Measurements from ENCODE around the gene WNK4. TPM values are rescaled to one million over a fixed set of nuclear protein-coding genes. Genes with fewer than 3 reads are reported as not detected.
A peak's percentile ranks its signal among the peaks of the same experiment; 100 is the strongest.
"Not testable (repeated sequence)": the region's sequence is repeated elsewhere in the genome, so short reads cannot be mapped to it uniquely, and the experiment has no call there.

Gene WNK4
- total RNA-seq, 1 experiment from 2014 or later, result 2.6 TPM

- peaks cover 2% of the 10 kb centered on the region; the same call in 1 of the 2 replicates for H3K27me3 ChIP-seq (ENCODE audit: insufficient read depth, low read length)
- H3K23ac ChIP-seq (ENCODE audit: insufficient read length, low read depth, low read length), result no peak overlapping the region
- no peak overlapping the region for H2BK20ac ChIP-seq (ENCODE audit: low read depth, low read length, poor library complexity, severe bottlenecking)
- peaks cover 4 to 7% of the 10 kb centered on the region in 2 experiments; a peak in 4 of 5 replicates for H3K9me3 Mint-ChIP-seq
- H3K18ac ChIP-seq (ENCODE audit: insufficient read length, low read depth, low read length), result no peak overlapping the region
- no peak overlapping the region for H4K8ac ChIP-seq (replicated peaks; ENCODE audit: insufficient read length, low read depth, low read length)
- H3K56ac ChIP-seq (ENCODE audit: insufficient read length, low read depth, low read length), result no peak overlapping the region
- no peak overlapping the region for H4K91ac ChIP-seq (ENCODE audit: insufficient read length, low read depth, low read length)
- H3K4me1 ChIP-seq (ENCODE audit: insufficient read depth, low read length), result no peaks in the 10 kb centered on the region; the same call in 1 of the 2 replicates
- H3T11ph ChIP-seq (ENCODE audit: low read length), result no peak overlapping the region
- no peak overlapping the region for H3K4me2 ChIP-seq (ENCODE audit: insufficient read depth, insufficient read length, low read length)
- H3K23me2 ChIP-seq (ENCODE audit: insufficient read length, low read depth, low read length, poor library complexity, severe bottlenecking), result peaks cover 6% of the 10 kb centered on the region
- H4K20me1 ChIP-seq (ENCODE audit: control insufficient read depth, insufficient read depth, insufficient read length), result no peaks in the 10 kb centered on the region
- no peak overlapping the region for H2BK15ac ChIP-seq (ENCODE audit: low read depth, low read length)
- no peak overlapping the region for H3K27ac ChIP-seq (ENCODE audit: insufficient read length, low read depth, low read length)
- H4K5ac ChIP-seq (ENCODE audit: insufficient read length, low read depth, low read length), result no peak overlapping the region
- no peaks in the 10 kb centered on the region for H3K79me1 ChIP-seq (ENCODE audit: insufficient read depth, low read depth, low read length, poor library complexity, severe bottlenecking)
- no peaks in the 10 kb centered on the region; a peak in 1 of 7 replicates for H3K36me3 Mint-ChIP-seq (ENCODE audit: insufficient read depth in 1 of 3, low read depth in 3 of 3)
- no CpG with 5 or more reads among the region's 1 CpG for WGBS (ENCODE audit: extremely low coverage, insufficient read length, low lambda C conversion rate)
- no peak overlapping the region for H3K27ac Mint-ChIP-seq
- H3K4ac ChIP-seq (ENCODE audit: low read depth, low read length), result no peak overlapping the region
- no peaks in the 10 kb centered on the region for H3K9me3 ChIP-seq (ENCODE audit: control insufficient read depth, low read depth, low read length)
- H2BK12ac ChIP-seq (ENCODE audit: insufficient read length, low read depth, low read length), result no peak overlapping the region
- no peak for TF ChIP-seq CTCF (conservative IDR thresholded peaks at IDR 0.05)
- H3K79me2 ChIP-seq (ENCODE audit: insufficient read depth, low read length), result no peaks in the 10 kb centered on the region
- H3K9ac ChIP-seq (ENCODE audit: extremely low read depth, insufficient read length, low read length), result no peak overlapping the region
- no peak overlapping the region for H3K14ac ChIP-seq (ENCODE audit: insufficient read depth, low read length)
- H2BK120ac ChIP-seq (ENCODE audit: low read depth, low read length, poor library complexity, severe bottlenecking), result no peak overlapping the region
- no peak overlapping the region for H3K4me3 Mint-ChIP-seq
- H3K4me1 Mint-ChIP-seq, result peaks cover 19 to 20% of the 10 kb centered on the region in 2 experiments
- H2BK5ac ChIP-seq (ENCODE audit: insufficient read length, low read length), result no peak overlapping the region
- H3K27me3 Mint-ChIP-seq (ENCODE audit: low read depth), result peaks cover 8% of the 10 kb centered on the region
- DNase-seq, result no peak
- H2AFZ ChIP-seq (ENCODE audit: low read length), result no peak overlapping the region
- no peak overlapping the region for H2AK5ac ChIP-seq (ENCODE audit: insufficient read length, low read length)
Observed at GRCh38 chr17:42740699-42741098, 39.7 kb upstream of the WNK4 start.

GRCh38 chr17:42742916-42743315 is 37.5 kb upstream of the WNK4 start:
- H3K23ac ChIP-seq (ENCODE audit: insufficient read length, low read depth, low read length); H2BK120ac ChIP-seq (ENCODE audit: low read depth, low read length, poor library complexity, severe bottlenecking); H3K23me2 ChIP-seq (ENCODE audit: insufficient read length, low read depth, low read length, poor library complexity, severe bottlenecking); H2AFZ ChIP-seq (ENCODE audit: low read length); H2BK5ac ChIP-seq (ENCODE audit: insufficient read length, low read length); H3K4me2 ChIP-seq (ENCODE audit: insufficient read depth, insufficient read length, low read length); H3K27ac ChIP-seq (ENCODE audit: insufficient read length, low read depth, low read length); H4K5ac ChIP-seq (ENCODE audit: insufficient read length, low read depth, low read length); H3K4ac ChIP-seq (ENCODE audit: low read depth, low read length); H2AK5ac ChIP-seq (ENCODE audit: insufficient read length, low read length); H3K27me3 ChIP-seq (ENCODE audit: insufficient read depth, low read length); H3K36me3 Mint-ChIP-seq (ENCODE audit: insufficient read depth in 1 of 3, low read depth in 3 of 3); H3K56ac ChIP-seq (ENCODE audit: insufficient read length, low read depth, low read length); H3K79me1 ChIP-seq (ENCODE audit: insufficient read depth, low read depth, low read length, poor library complexity, severe bottlenecking); H3K9ac ChIP-seq (ENCODE audit: extremely low read depth, insufficient read length, low read length); H4K20me1 ChIP-seq (ENCODE audit: control insufficient read depth, insufficient read depth, insufficient read length); H2BK15ac ChIP-seq (ENCODE audit: low read depth, low read length); H3K9me3 ChIP-seq (ENCODE audit: control insufficient read depth, low read depth, low read length); H3K9me3 Mint-ChIP-seq; H3K14ac ChIP-seq (ENCODE audit: insufficient read depth, low read length); H3K18ac ChIP-seq (ENCODE audit: insufficient read length, low read depth, low read length); H4K8ac ChIP-seq (replicated peaks; ENCODE audit: insufficient read length, low read depth, low read length); H3T11ph ChIP-seq (ENCODE audit: low read length); DNase-seq; H2BK12ac ChIP-seq (ENCODE audit: insufficient read length, low read depth, low read length); H3K79me2 ChIP-seq (ENCODE audit: insufficient read depth, low read length); H2BK20ac ChIP-seq (ENCODE audit: low read depth, low read length, poor library complexity, severe bottlenecking); H4K91ac ChIP-seq (ENCODE audit: insufficient read length, low read depth, low read length); H3K4me1 ChIP-seq (ENCODE audit: insufficient read depth, low read length): not testable (repeated sequence)
- H3K27ac Mint-ChIP-seq, result peak overlapping the region in 1 of 3 experiments; percentile 69; a peak in 1 of 7 replicates
- no CpG with 5 or more reads among the region's 11 CpGs for WGBS (ENCODE audit: extremely low coverage, insufficient read length, low lambda C conversion rate)
- H3K27me3 Mint-ChIP-seq (ENCODE audit: low read depth), result peaks cover 26% of the 10 kb centered on the region
- H3K4me1 Mint-ChIP-seq, result peaks cover 20 to 21% of the 10 kb centered on the region in 2 experiments
- 0 out of 5 replicates have a peak overlapping the region, but pooled peaks of 1 of the 2 experiments have one; percentile 20 for H3K4me3 Mint-ChIP-seq

All from H9 (cell line).